ENCODE results near the gene ENTPD2. TPM values are rescaled to one million over a fixed set of nuclear protein-coding genes. Genes with fewer than 3 reads are reported as not detected.

Gene ENTPD2
- total RNA-seq, 6 donors from 2014 or later: 0.34 to 0.98 (median 0.55) TPM; not detected in 2

GRCh38 chr9:137057545-137057944 is 3.7 kb upstream of the ENTPD2 start:
- H3K4me3 ChIP-seq: no peak overlapping the region
- H3K27me3 ChIP-seq: peaks cover 0 to 19% (median 10%) of the 10 kb centered on the region in 4 donors
- 75 to 79% methylated on average over 16 of the region's 16 CpGs for WGBS, 2 donors
- no peaks in the 10 kb centered on the region for H3K36me3 ChIP-seq
- peaks cover 23 to 34% (median 28%) of the 10 kb centered on the region in 4 donors for H3K4me1 ChIP-seq
- ATAC-seq (ENCODE audit: low FRiP score in 2 of 2) (no peak), DNase-seq (peak in 1 of 2 donors; percentile 72)
- no peaks in the 10 kb centered on the region for H3K9me3 ChIP-seq
- TF ChIP-seq POLR2A (IDR thresholded peaks at IDR 0.05) (no peak), POLR2AphosphoS5 (IDR thresholded peaks at IDR 0.05) (no peak), EP300 (IDR thresholded peaks at IDR 0.05) (no peak), CTCF (IDR thresholded peaks at IDR 0.05) (no peak)
- no peak overlapping the region for H3K27ac ChIP-seq

- peaks cover 23 to 34% (median 28%) of the 10 kb centered on the region in 4 donors for H3K4me1 ChIP-seq
- H3K27ac ChIP-seq: no peak overlapping the region
- H3K36me3 ChIP-seq: no peaks in the 10 kb centered on the region
- peaks cover 0 to 23% (median 11%) of the 10 kb centered on the region in 4 donors for H3K27me3 ChIP-seq
- ATAC-seq (ENCODE audit: low FRiP score in 2 of 2) (no peak), DNase-seq (no peak)
- H3K9me3 ChIP-seq: no peaks in the 10 kb centered on the region
- WGBS, 2 donors: 78 to 89% methylated on average over 17 of the region's 17 CpGs
- peak in 1 of 2 donors; percentile 27 for TF ChIP-seq POLR2AphosphoS5 (IDR thresholded peaks at IDR 0.05)
- TF ChIP-seq EP300 (IDR thresholded peaks at IDR 0.05): no peak
- no peak for TF ChIP-seq POLR2A (IDR thresholded peaks at IDR 0.05)
- no peak for TF ChIP-seq CTCF (IDR thresholded peaks at IDR 0.05)
- no peak overlapping the region for H3K4me3 ChIP-seq
These were observed 3.0 kb upstream of the ENTPD2 start for GRCh38 chr9:137056739-137057415.

- ATAC-seq (ENCODE audit: low FRiP score in 2 of 2): peak; percentile 50 to 85
These were observed 1.8 kb upstream of the ENTPD2 start for GRCh38 chr9:137055385-137056364.

GRCh38 chr9:137054932-137055384 is 1.1 kb upstream of the ENTPD2 start:
- Histone ChIP-seq H3K27me3 (peaks cover 0 to 23% (median 13%) of the 10 kb centered on the region in 4 donors), H3K4me3 (no peak overlapping the region), H3K9me3 (no peaks in the 10 kb centered on the region), H3K36me3 (no peaks in the 10 kb centered on the region), H3K27ac (no peak overlapping the region), H3K4me1 (peaks cover 23 to 34% (median 28%) of the 10 kb centered on the region in 4 donors)
- WGBS, 2 donors: 79 to 84% methylated on average over 12 to 16 of the region's 17 CpGs
- DNase-seq (peak in 1 of 2 donors; percentile 78), ATAC-seq (ENCODE audit: low FRiP score in 2 of 2) (no peak)
- TF ChIP-seq POLR2AphosphoS5 (IDR thresholded peaks at IDR 0.05) (no peak), CTCF (IDR thresholded peaks at IDR 0.05) (no peak), POLR2A (IDR thresholded peaks at IDR 0.05) (no peak), EP300 (IDR thresholded peaks at IDR 0.05) (no peak)

More at GRCh38 chr9:137055385-137056364, 1.8 kb upstream of the ENTPD2 start:
- peaks cover 0 to 23% (median 13%) of the 10 kb centered on the region in 4 donors for H3K27me3 ChIP-seq
- no peaks in the 10 kb centered on the region for H3K9me3 ChIP-seq
- DNase-seq: peak in 1 of 2 donors; percentile 84
- H3K4me3 ChIP-seq: no peak overlapping the region
- no peak overlapping the region for H3K27ac ChIP-seq
- 39 to 49% methylated on average over 15 to 28 of the region's 28 CpGs for WGBS, 2 donors
- peaks cover 23 to 34% (median 28%) of the 10 kb centered on the region in 4 donors for H3K4me1 ChIP-seq
- H3K36me3 ChIP-seq: no peaks in the 10 kb centered on the region
- TF ChIP-seq EP300 (IDR thresholded peaks at IDR 0.05) (no peak), CTCF (IDR thresholded peaks at IDR 0.05) (no peak), POLR2A (IDR thresholded peaks at IDR 0.05) (no peak), POLR2AphosphoS5 (IDR thresholded peaks at IDR 0.05) (no peak)

All from upper lobe of left lung (tissue), 6 donors.